ENCODE measurements around the gene SMIM24. TPM values are rescaled to one million over a fixed set of nuclear protein-coding genes. Genes with fewer than 3 reads are reported as not detected.

Gene SMIM24
- total RNA-seq, 1 experiment from 2014 or later = not detected

DNA sequence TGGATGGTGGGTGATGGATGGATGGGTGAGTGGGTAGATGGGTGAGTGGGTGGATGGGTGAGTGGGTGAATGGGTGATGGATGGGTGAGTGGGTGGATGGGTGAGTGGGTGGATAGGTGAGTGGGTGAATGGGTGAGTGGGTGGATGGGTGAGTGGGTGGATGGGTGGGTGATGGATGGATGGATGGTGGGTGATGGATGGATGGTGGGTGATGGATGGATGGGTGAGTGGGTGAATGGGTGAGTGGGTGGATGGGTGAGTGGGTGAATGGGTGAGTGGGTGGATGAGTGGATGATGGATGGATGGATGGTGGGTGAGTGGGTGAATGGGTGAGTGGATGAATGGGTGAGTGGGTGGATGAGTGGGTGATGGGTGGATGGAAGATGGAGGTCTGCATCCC, 2.8 kb downstream of the SMIM24 start:
- Mint-ChIP-seq H3K36me3 (ENCODE audit: insufficient read depth, unreplicated experiment) (no peaks in the 10 kb centered on the region), H3K27ac (ENCODE audit: low read depth, unreplicated experiment) (no peak overlapping the region), H3K27me3 (ENCODE audit: insufficient read depth, unreplicated experiment) (no peaks in the 10 kb centered on the region), H3K9me3 (ENCODE audit: unreplicated experiment) (no peaks in the 10 kb centered on the region), H3K4me1 (ENCODE audit: insufficient read depth, unreplicated experiment) (no peaks in the 10 kb centered on the region), H3K4me3 (ENCODE audit: unreplicated experiment) (no peak overlapping the region)
- TF ChIP-seq CTCF (IDR thresholded peaks at IDR 0.05; ENCODE audit: unreplicated experiment) = no peak
- no TSS peak for BruUV-seq (replicated peaks)
- DNase-seq (ENCODE audit: unreplicated experiment) = no peak
- intact Hi-C loops (cut with micrococcal nuclease) = no loop called here
- CTCF ChIA-PET = interaction anchor here (0.6 kb wide), 1 partner anchor 1418 kb away, joined by 4 read pairs; no protein-coding TSS in a partner anchor
- POLR2A ChIA-PET = interaction anchor here (0.6 kb wide), 1 partner anchor 151 kb away, joined by 3 read pairs; no protein-coding TSS in a partner anchor

GRCh38 chr19:3476830-3477229, 3.5 kb downstream of the SMIM24 start:
- DNase-seq (ENCODE audit: unreplicated experiment) = no peak
- BruUV-seq (replicated peaks) = no TSS peak
- intact Hi-C loops (cut with micrococcal nuclease) = no loop called here
- Mint-ChIP-seq H3K4me3 (ENCODE audit: unreplicated experiment) (no peak overlapping the region), H3K36me3 (ENCODE audit: insufficient read depth, unreplicated experiment) (no peaks in the 10 kb centered on the region), H3K4me1 (ENCODE audit: insufficient read depth, unreplicated experiment) (no peaks in the 10 kb centered on the region), H3K27me3 (ENCODE audit: insufficient read depth, unreplicated experiment) (no peaks in the 10 kb centered on the region), H3K9me3 (ENCODE audit: unreplicated experiment) (no peaks in the 10 kb centered on the region), H3K27ac (ENCODE audit: low read depth, unreplicated experiment) (no peak overlapping the region)
- no peak for TF ChIP-seq CTCF (IDR thresholded peaks at IDR 0.05; ENCODE audit: unreplicated experiment)
- ChIA-PET CTCF (interaction anchor here (0.6 kb wide), 1 partner anchor 1418 kb away, joined by 4 read pairs; no protein-coding TSS in a partner anchor), POLR2A (no interaction called here)

DNA sequence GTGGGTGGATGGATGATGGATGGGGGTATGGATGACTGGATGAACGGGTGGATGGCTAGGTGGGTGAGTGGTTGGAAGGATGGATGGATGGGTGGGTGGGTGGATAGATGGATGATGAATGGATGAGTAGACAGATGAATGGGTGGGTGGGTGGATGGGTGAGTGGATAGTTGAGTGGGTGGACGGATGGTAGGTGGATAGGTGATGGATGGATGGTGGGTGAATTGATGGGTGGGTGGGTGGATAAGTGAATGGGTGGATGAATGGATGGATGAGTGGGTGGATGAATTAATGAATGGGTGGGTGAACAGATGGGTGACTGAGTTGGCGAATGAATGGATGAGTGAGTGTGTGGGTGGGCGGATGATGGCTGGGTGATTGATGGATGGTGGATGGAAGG, 4.9 kb downstream of the SMIM24 start:
- Mint-ChIP-seq H3K9me3 (ENCODE audit: unreplicated experiment) (no peaks in the 10 kb centered on the region), H3K27me3 (ENCODE audit: insufficient read depth, unreplicated experiment) (no peaks in the 10 kb centered on the region), H3K27ac (ENCODE audit: low read depth, unreplicated experiment) (no peak overlapping the region), H3K4me1 (ENCODE audit: insufficient read depth, unreplicated experiment) (peaks cover 4% of the 10 kb centered on the region), H3K4me3 (ENCODE audit: unreplicated experiment) (no peak overlapping the region), H3K36me3 (ENCODE audit: insufficient read depth, unreplicated experiment) (no peaks in the 10 kb centered on the region)
- no TSS peak for BruUV-seq (replicated peaks)
- intact Hi-C loops (cut with micrococcal nuclease) = no loop called here
- DNase-seq (ENCODE audit: unreplicated experiment) = no peak
- ChIA-PET CTCF (no interaction called here), POLR2A (no interaction called here)
- no peak for TF ChIP-seq CTCF (IDR thresholded peaks at IDR 0.05; ENCODE audit: unreplicated experiment)

- Mint-ChIP-seq H3K36me3 (ENCODE audit: insufficient read depth, unreplicated experiment) (no peaks in the 10 kb centered on the region), H3K4me3 (ENCODE audit: unreplicated experiment) (no peak overlapping the region), H3K9me3 (ENCODE audit: unreplicated experiment) (no peaks in the 10 kb centered on the region), H3K4me1 (ENCODE audit: insufficient read depth, unreplicated experiment) (peaks cover 6% of the 10 kb centered on the region), H3K27me3 (ENCODE audit: insufficient read depth, unreplicated experiment) (no peaks in the 10 kb centered on the region), H3K27ac (ENCODE audit: low read depth, unreplicated experiment) (no peak overlapping the region)
- CTCF ChIA-PET = interaction anchor here (0.7 to 2.8 kb wide), 3 partner anchors 9 to 174 kb away, joined by 3 to 22 read pairs (median 3); partner anchors contain the start of gene SMIM44
- BruUV-seq (replicated peaks) = no TSS peak
- POLR2A ChIA-PET = no interaction called here
- no peak for TF ChIP-seq CTCF (IDR thresholded peaks at IDR 0.05; ENCODE audit: unreplicated experiment)
- no peak for DNase-seq (ENCODE audit: unreplicated experiment)
- intact Hi-C loops (cut with micrococcal nuclease) = no loop called here
These were observed 5.7 kb downstream of the SMIM24 start for GRCh38 chr19:3474614-3475013.
